Measurements from ENCODE around the gene PPP2R2B.
A peak's percentile ranks its signal among the peaks of the same experiment; 100 is the strongest.

PPP2R2B gene

GRCh38 chr5:146533260-146533857, 345.2 kb downstream of the PPP2R2B start:
- H3K27ac ChIP-seq = no peak overlapping the region
- no peaks in the 10 kb centered on the region for H3K79me2 ChIP-seq
- H3K4me3 ChIP-seq (ENCODE audit: low read depth, low read length) = no peak overlapping the region
- H2AFZ ChIP-seq = peak overlapping the region; percentile 63
- H3K36me3 ChIP-seq (ENCODE audit: control insufficient read depth, insufficient read depth, low read length) = no peaks in the 10 kb centered on the region
- H3K9ac ChIP-seq = no peak overlapping the region
- no peaks in the 10 kb centered on the region for H3K27me3 ChIP-seq (ENCODE audit: control insufficient read depth, insufficient read depth, low read length)
- TF ChIP-seq CTCF (IDR thresholded peaks at IDR 0.05) = peak; percentile 75
- no peaks in the 10 kb centered on the region for H3K9me3 ChIP-seq (ENCODE audit: control insufficient read depth, low read length)
- no peaks in the 10 kb centered on the region for H3K4me1 ChIP-seq
- H3K4me2 ChIP-seq (ENCODE audit: low read length) = no peak overlapping the region

All from parathyroid adenoma (tissue), 2 donors.